Duodenal mucosa (tissue), 2 donors: ENCODE data around the gene RIMBP2.

ENCODE experiments used
- H3K27ac ChIP-seq: one replicate; pipeline ENCODE4 v1.7.0; 2013; ENCODE audit warnings: low read depth, low read length
- H3K27me3 ChIP-seq, 2 donors: one replicate each; pipeline ENCODE4 v1.7.0; 2013; ENCODE audit warnings: low read length in 2 of 2, control low read depth in 1 of 2; ENCODE audit not compliant: insufficient read depth in 2 of 2, control insufficient read depth in 1 of 2
- H3K36me3 ChIP-seq, 2 donors: one replicate each; pipeline ENCODE4 v1.7.0; 2013; ENCODE audit warnings: low read length in 2 of 2, control low read depth in 1 of 2; ENCODE audit not compliant: insufficient read depth in 2 of 2, control insufficient read depth in 1 of 2
- H3K4me1 ChIP-seq, 2 donors: one replicate each; pipeline ENCODE4 v1.7.0; 2013; ENCODE audit warnings: low read length in 2 of 2, control low read depth in 1 of 2; ENCODE audit not compliant: insufficient read depth in 2 of 2, control insufficient read depth in 1 of 2
- H3K4me3 ChIP-seq, 2 donors: one replicate each; pipeline ENCODE4 v1.7.0; 2013; ENCODE audit warnings: low read length in 2 of 2, low read depth in 1 of 2
- H3K9ac ChIP-seq, 2 donors: one replicate each; pipeline ENCODE4 v1.7.0; 2013; ENCODE audit warnings: low read length in 2 of 2, low read depth in 1 of 2
- H3K9me3 ChIP-seq, 2 donors: one replicate each; pipeline ENCODE4 v1.7.0; 2013; ENCODE audit warnings: low read length in 2 of 2, control low read depth in 1 of 2; ENCODE audit not compliant: control insufficient read depth in 1 of 2

Gene RIMBP2

DNA sequence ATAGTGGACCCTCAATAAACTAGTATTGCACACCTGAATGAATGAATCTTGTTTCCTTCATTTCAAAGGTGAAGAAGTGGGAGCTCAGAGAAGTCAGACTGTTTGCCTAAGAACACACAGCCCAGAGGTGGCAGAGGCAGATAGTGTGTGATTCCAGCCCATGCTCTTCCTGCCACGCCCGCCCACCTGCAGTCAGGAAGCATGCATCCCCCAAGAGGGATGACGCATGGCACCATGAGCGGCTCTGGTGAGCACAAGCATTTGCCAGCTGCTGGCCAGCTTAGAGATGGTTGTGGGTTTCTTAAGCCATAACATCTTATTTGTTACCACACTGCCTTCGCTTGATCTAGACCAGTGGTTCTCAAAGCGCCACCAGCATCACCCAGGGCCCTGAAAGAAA is 133.8 kb downstream of the RIMBP2 start:
- Histone ChIP-seq H3K27ac (no peak overlapping the region), H3K9ac (no peak overlapping the region), H3K4me3 (no peak overlapping the region), H3K9me3 (peaks cover 0 to 10% of the 10 kb centered on the region in 2 donors), H3K27me3 (no peaks in the 10 kb centered on the region), H3K4me1 (no peaks in the 10 kb centered on the region), H3K36me3 (no peaks in the 10 kb centered on the region)

DNA sequence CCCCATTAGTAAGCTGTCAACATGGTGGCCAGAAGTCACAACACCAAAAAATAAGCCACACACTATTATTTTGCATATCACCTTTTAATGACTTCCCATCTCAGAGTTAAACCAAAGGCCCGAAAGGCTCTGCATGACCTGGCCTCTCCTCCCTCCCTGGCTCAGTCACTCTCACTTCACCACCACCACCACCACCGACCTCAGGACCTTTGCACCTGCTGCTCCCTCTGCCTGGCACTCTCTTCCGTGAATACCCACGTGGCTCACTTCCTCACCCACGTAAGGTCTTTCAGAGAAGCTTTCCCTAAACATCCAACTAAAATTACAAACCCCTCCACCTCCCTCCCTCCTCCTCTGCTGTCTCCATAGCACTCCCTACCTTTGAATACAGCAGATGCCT is 134.3 kb downstream of the RIMBP2 start:
- H3K4me3 ChIP-seq, result no peak overlapping the region
- H3K9ac ChIP-seq, result no peak overlapping the region
- H3K36me3 ChIP-seq, result no peaks in the 10 kb centered on the region
- peaks cover 0 to 10% of the 10 kb centered on the region in 2 donors for H3K9me3 ChIP-seq
- H3K27me3 ChIP-seq, result no peaks in the 10 kb centered on the region
- no peaks in the 10 kb centered on the region for H3K4me1 ChIP-seq
- H3K27ac ChIP-seq, result no peak overlapping the region

DNA sequence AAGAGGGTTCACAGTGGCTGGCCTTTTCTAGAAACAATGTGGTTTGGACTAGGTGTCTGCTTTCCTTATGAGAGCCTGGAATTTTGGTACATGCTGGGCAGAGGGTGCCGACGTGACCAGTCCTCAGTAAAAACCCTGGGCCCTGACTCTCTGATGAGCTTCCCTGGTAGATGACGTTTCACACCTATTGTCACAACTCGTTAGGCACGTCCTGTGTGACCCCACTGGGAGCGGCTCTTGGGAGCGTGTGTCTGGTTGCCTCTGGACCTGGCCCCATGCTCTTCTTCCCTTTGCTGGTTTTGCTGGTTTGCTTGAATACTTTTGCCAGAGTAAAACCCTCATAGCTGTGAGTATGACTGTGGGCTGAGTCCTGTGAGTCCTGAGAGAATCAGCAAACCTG is 136.9 kb downstream of the RIMBP2 start:
- Histone ChIP-seq H3K9me3 (peaks cover 0 to 7% of the 10 kb centered on the region in 2 donors), H3K4me3 (no peak overlapping the region), H3K27me3 (no peaks in the 10 kb centered on the region), H3K9ac (no peak overlapping the region), H3K4me1 (no peaks in the 10 kb centered on the region), H3K36me3 (no peaks in the 10 kb centered on the region), H3K27ac (no peak overlapping the region)

- no peak overlapping the region for H3K27ac ChIP-seq
- H3K27me3 ChIP-seq, result no peaks in the 10 kb centered on the region
- H3K9me3 ChIP-seq, result no peaks in the 10 kb centered on the region
- H3K36me3 ChIP-seq, result no peaks in the 10 kb centered on the region
- no peak overlapping the region for H3K4me3 ChIP-seq
- H3K4me1 ChIP-seq, result no peaks in the 10 kb centered on the region
- H3K9ac ChIP-seq, result no peak overlapping the region
Measured at GRCh38 chr12:130577351-130577750, 138.7 kb downstream of the RIMBP2 start.

- H3K27me3 ChIP-seq, result no peaks in the 10 kb centered on the region
- no peak overlapping the region for H3K9ac ChIP-seq
- no peak overlapping the region for H3K4me3 ChIP-seq
- no peaks in the 10 kb centered on the region for H3K4me1 ChIP-seq
- H3K36me3 ChIP-seq, result no peaks in the 10 kb centered on the region
- no peaks in the 10 kb centered on the region for H3K9me3 ChIP-seq
- no peak overlapping the region for H3K27ac ChIP-seq
Measured at GRCh38 chr12:130576371-130576816, 139.7 kb downstream of the RIMBP2 start.

GRCh38 chr12:130574402-130574801 is 141.7 kb downstream of the RIMBP2 start:
- Histone ChIP-seq H3K27ac (no peak overlapping the region), H3K36me3 (no peaks in the 10 kb centered on the region), H3K27me3 (no peaks in the 10 kb centered on the region), H3K9me3 (no peaks in the 10 kb centered on the region), H3K9ac (no peak overlapping the region), H3K4me3 (no peak overlapping the region), H3K4me1 (no peaks in the 10 kb centered on the region)

DNA sequence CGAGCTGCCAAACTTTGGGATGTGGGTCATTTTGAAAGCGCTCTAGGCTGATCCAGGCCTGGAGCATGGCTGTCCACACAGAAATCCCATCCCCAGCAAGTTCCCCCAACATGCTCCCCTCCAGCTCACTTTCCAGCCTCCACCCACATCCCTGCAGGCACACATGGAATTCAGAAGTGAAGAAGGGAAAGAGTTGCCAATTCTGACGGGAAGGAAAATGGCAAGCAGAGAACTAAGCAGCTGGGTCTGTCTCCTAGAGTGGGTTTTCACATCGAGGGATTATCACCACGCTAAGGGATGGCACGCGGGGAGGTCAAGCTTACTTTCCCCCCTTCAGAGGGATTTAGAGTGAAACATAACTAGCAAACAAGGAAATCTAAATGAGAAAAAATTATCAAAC is 142.3 kb downstream of the RIMBP2 start:
- no peak overlapping the region for H3K9ac ChIP-seq
- H3K36me3 ChIP-seq, result no peaks in the 10 kb centered on the region
- no peaks in the 10 kb centered on the region for H3K4me1 ChIP-seq
- no peaks in the 10 kb centered on the region for H3K27me3 ChIP-seq
- H3K27ac ChIP-seq, result no peak overlapping the region
- H3K4me3 ChIP-seq, result no peak overlapping the region
- no peaks in the 10 kb centered on the region for H3K9me3 ChIP-seq

GRCh38 chr12:130573235-130573634 is 142.9 kb downstream of the RIMBP2 start:
- Histone ChIP-seq H3K9me3 (no peaks in the 10 kb centered on the region), H3K4me1 (no peaks in the 10 kb centered on the region), H3K36me3 (no peaks in the 10 kb centered on the region), H3K9ac (no peak overlapping the region), H3K27ac (no peak overlapping the region), H3K27me3 (no peaks in the 10 kb centered on the region), H3K4me3 (no peak overlapping the region)

- no peaks in the 10 kb centered on the region for H3K27me3 ChIP-seq
- no peak overlapping the region for H3K9ac ChIP-seq
- no peaks in the 10 kb centered on the region for H3K4me1 ChIP-seq
- no peaks in the 10 kb centered on the region for H3K9me3 ChIP-seq
- H3K36me3 ChIP-seq, result no peaks in the 10 kb centered on the region
- H3K27ac ChIP-seq, result no peak overlapping the region
- H3K4me3 ChIP-seq, result no peak overlapping the region
Measured at GRCh38 chr12:130572553-130572952, 143.5 kb downstream of the RIMBP2 start.

GRCh38 chr12:130571734-130572133 is 144.4 kb downstream of the RIMBP2 start:
- H3K27ac ChIP-seq, result no peak overlapping the region

DNA sequence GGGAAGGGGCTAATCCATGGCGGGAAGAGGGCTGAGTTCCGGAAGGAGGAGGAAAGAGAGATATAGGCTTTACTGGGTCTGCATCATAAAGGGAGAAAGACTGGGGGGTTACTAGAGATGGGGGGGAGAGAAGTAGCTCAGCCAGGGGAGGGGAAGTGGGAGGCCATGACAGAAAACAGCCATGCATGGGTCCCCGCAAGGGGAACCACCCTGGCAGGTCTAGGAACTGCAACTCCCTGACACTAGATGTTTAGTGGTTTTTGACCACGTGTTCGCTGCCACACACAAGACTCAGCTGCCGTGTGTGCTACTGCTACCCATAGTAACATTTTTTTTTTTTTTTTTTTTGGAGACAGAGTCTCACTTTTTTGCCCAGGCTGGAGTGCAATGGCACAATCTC is 145.0 kb downstream of the RIMBP2 start:
- Histone ChIP-seq H3K27ac (no peak overlapping the region), H3K9me3 (peaks cover 0 to 3% of the 10 kb centered on the region in 2 donors), H3K9ac (no peak overlapping the region), H3K27me3 (no peaks in the 10 kb centered on the region), H3K4me3 (no peak overlapping the region), H3K36me3 (no peaks in the 10 kb centered on the region), H3K4me1 (no peaks in the 10 kb centered on the region)

More at GRCh38 chr12:130571734-130572133, 144.4 kb downstream of the RIMBP2 start:
- Histone ChIP-seq H3K4me3 (no peak overlapping the region), H3K27me3 (no peaks in the 10 kb centered on the region), H3K36me3 (no peaks in the 10 kb centered on the region), H3K4me1 (no peaks in the 10 kb centered on the region), H3K9ac (no peak overlapping the region), H3K9me3 (peaks cover 0 to under 1% of the 10 kb centered on the region in 2 donors)
